Hematopoietic multipotent progenitor cell treated with erythropoietin and hydrocortisone succinate and interleukin-3 and kit ligand, for 15 days (in vitro differentiated cells): Measurements from ENCODE around the gene CACNA2D3.

Experiments
- DNase-seq: peaks from one replicate; pipeline ENCODE4 v3.0.0-alpha.2; 2015; ENCODE audit warnings: low spot score

Gene CACNA2D3

DNA sequence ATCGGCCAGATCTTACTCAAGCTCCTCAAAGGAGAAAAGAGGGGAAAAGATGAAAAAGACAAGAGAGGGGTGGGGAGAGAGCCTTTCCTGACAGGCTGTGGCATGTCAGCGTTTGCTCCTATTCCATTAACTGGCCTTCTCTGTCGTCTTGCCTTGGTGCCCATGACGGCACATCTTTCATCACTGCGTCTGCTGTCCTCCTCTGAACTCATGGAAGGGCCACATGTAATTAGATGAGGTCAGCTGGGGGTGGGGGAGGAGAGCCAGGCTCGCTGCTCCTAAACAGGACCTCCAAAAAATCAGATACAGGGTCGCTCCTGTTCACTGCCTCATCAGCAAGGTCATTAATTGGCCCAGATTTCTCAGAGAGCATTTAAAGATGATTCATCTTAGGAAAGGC is 755.8 kb downstream of the CACNA2D3 start:
- no peak for DNase-seq

DNA sequence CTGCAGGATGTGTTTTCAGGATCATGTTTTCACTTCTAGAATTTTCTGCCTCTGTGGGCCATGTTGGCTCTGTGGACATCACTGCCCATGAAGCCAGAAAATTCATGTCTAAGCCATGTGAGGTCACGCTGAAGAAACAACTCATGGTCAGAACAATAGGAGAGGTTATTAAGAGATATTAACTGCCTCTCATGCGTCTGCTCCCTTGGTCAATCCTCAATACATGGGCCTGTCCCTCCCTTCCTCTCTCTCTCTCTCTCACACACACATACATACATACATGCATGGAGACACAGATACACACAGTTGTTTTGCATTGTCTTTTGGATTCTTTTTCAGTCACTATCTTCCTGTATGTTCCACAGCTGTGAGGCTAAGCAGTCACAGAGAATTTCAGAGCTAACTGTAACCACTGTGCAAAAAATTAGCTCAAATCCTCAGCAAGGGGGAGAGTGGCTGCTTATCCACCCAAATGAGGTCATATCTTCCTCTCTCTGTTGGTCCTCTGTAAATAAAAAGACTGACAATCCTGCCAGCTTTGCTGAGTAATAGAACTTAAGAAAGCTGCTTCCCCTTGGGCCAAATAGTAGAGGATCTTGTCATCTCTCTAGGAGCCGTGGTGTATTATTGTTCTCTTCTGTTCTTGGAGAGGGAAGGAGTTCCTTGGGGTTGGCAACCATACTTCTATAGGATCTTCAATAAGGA is 759.9 kb downstream of the CACNA2D3 start:
- no peak for DNase-seq

DNA sequence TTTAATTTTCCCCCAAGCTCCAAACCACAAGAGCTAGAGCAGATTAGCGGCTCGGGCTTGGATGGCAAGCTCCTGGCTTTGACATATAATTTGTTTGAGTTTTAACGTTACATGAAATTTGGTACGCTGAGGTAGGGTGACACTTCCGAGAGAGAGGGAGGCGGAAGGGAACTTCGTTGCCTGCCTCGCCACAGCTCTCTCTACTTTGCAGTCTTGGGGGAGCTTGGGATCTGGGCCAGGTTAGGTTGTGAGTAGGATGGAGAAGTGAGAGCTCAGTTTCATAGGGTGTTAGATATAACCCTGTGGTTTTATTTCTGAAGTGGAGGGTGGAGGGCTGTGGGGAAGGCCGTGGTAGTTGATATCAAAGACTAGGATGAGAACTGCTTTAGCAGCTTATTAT is 765.8 kb downstream of the CACNA2D3 start:
- DNase-seq, result no peak

DNA sequence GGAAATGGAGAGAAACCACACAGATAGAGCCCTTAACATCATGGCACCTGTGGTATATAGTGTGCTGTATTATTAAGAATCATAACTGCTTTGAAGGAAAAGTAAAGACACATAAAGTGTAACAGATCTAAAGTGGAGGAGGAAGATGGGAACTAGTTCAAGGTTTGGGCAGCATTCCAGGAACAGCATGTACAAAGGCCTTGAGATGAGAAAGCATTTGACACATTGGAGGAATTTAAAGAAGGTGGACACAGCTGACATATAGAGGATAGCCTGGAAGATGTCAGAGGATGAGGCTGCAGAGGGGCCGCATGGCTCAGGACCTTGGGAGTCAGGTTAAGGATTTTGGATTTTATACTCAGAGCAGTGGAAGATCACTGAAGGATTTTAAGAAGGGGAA is 766.5 kb downstream of the CACNA2D3 start:
- no peak for DNase-seq

DNA sequence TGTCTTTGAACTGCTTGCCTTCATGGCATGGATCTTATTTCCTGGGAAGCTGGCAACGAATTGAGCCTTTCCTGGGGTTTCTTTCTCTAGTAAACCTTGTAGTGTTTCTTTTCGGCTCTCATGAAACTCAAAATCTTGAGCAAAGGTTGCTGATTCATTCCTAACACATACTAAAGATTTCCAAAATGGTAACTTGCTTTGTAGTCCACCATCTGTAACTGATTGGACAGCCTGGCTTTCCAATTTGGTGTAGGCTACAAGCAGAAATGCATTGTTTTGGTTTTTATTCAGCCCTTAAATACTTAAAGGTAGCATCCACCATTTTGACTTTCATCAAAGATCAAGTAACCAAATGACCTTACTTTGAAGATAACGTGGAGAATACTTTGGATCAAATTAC is 767.4 kb downstream of the CACNA2D3 start:
- no peak for DNase-seq

DNA sequence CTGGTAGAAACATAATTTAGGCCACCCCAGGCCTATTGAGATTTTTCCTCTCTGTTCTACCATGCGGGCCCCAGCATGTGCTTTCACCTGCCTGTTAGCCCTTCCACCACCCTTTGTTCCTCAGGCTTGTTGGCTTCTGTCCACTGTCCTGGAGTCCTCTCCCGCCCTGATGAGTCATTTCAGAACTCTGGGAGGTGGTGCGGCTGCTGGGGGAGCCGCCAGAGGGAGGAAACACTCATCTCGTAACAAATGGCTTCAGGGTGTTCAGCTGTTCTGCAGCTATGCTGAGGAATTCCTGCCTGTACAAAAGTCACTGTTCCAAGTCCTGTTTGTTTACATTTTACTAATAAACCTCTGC is 769.2 kb downstream of the CACNA2D3 start:
- no peak for DNase-seq

DNA sequence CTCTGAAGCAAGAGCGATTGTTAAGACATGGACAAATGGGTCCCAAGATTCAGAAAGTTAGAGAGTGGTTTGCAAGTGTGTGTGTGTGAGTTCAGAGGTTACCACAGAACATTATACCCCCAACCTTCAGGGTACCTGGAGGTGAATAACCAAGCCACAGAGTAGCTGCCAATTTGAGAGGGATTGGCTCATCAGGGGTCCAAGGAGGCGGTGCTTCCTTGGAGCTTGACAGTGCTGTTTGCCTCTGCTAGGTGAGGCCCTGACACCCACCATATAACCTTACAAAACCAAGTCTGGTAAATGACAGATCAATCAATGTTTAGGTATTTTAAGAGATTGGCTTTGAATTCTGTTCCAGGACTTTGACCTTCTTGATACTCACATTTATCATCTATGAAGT is 769.8 kb downstream of the CACNA2D3 start:
- DNase-seq, result no peak

DNA sequence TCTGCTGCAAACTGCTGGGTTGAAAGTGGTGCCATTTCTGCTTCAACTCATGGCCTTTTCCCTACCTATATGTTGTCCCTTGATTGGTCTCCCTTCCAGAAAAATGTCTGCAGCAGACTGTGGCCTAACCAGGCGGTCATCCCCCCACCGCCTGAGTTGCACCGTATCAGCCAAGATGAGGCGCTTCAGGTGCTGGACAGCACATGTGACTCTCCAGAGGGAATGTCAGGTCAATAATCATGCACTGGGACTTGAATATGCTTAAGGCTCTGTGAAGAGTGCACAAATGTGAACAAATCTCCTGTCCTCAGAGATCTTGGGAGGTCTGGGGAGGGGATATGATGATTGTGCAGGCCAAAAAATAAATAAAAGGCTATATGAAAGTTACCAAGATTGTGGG is 773.3 kb downstream of the CACNA2D3 start:
- DNase-seq, result no peak

DNA sequence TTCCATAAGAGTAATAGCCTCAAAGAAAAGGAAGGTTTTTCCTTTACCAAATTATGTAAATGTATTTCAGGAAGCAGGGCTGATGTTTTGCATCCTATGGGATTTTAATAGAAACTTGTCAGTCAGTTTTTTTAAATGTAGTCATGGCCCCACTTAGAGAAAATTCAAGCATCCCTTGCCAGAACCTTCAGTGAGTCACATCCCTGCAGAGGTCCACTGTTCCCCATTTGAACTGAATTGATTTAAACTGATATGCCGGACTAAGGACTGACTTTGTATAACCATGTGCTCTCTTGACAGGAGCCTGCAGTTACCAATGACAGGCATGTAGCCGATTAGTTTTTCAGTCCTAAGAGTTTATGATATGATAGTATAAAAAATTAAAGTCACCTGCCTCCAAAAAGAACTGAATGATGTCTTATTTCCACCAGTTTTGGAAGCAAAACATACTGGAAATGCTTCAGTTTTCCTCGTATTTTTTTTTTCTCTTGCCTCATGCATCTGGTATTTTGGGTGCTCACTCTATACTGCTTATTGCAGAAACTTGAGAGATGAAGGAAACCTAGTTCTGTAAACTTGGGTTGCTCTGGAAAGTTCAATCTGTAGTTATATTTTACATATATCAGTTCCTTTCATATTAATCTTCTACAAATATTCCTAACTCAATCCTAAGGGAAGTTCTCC is 774.8 kb downstream of the CACNA2D3 start:
- no peak for DNase-seq

DNA sequence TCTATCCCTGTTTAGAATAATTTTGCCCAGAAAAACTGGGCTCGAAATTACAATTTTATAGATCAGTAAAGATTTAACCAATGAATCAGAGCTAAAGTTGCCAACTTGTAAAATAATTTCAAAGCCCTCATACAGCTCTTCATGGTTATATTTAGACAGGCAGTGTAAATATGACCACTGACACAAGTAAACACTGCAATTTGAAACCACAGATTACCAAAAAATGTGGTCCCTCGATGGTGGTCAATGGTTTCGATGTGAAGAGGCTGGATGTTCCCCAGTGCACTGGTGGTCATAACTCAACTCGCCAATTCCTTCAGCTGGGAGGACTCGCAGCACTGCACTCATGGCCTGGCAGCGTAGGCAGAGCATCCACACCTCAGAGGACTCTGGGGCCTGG is 776.9 kb downstream of the CACNA2D3 start:
- DNase-seq, result no peak

DNA sequence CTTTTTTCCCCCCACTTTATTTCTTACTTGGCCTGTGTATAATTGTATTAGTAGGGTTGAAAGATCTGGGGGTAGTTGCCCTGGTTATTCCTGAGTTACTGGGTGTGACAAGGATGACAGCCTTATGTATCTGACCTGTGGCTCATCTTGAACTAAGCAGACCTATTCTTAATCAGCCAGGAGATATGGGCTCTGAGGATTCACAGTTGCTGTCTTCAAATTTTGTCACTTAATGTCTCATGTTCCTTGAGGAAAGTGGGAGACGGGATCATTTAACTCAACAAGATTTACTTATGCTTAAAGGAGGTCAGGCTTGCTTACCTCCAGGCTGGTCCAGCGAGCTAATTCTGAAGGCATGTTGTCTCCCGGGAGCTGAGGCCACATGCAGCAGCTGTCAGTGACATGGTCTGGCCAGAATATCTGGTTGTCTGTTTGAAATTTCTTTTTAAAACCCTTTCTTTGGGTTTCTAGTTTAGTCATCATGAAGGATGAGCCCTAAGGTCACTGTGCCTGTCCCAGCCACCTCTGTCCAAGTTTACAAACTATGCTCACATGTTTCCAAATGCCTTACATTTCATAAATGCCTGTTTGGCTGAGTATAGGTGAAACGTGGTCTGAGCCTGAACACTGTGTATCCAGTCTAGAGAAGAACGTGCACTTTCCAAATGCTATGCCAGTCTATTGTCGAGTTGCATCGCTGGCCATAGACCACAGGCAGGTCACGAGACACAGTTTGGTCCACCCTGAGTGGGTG is 778.7 kb downstream of the CACNA2D3 start:
- no peak for DNase-seq

DNA sequence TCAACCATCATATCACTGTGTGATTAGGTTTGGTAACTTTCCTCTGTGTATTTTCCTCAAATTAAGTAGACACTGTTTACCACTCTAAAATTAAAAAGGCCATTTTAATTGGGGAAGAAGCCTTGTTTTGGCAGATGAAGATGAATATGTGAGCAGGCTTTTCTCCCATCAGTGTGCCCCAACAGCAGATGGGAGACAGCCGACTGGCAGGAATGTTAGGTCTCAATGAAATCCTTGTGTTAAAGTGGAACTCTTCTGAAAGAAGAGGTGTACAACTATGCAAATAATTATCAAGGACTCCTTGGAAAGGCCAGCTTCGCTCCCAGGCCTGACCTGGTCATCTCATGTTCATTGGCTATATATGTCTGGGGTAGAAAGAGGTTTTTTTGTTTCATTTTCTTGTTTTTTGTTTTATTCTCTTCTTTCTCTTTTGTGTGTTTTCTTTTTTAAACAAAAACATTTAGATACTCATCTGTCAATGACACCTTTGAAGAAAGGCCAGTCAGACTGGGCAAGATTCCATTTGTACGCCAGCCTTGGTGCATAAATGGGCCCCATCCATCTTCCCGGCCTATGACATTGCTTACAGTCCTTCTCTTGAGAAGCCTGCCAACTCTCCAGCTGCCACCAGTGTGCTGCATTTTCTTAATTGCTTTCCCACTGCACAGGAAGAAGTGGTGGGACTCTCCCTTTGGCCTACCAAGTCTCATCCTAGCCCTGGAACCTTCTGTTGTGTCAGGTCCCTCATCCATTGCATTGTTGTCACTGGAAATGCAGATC is 779.7 kb downstream of the CACNA2D3 start:
- DNase-seq, result no peak

DNA sequence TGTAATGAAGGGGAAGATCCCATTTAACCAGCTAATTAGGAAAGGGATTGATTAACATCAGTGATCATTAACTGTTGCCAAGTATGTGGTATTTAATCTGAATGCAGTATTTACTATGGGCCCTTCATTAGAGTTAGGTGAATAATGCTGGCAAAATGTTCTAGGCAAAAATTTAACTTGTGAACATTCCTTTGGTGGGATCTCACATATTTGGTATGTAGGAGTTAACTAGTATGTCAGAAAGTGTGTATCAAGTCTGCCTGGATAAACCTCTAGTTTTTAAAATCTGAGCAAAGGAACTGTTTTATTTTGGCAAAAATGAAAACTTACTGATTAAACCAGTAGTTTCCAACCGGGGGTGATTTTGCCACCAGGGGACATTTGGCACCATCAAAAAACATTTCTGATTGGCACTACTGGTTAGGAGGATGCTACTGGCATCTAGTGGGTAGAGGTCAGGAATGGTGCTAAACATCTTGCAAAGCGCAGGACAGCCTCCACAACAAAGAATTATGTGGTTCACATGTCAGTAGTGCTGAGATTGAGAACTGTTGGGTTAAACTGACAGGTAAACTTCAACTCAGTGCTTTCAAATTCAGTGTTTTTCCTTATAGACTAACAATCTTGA is 783.0 kb downstream of the CACNA2D3 start:
- no peak for DNase-seq

DNA sequence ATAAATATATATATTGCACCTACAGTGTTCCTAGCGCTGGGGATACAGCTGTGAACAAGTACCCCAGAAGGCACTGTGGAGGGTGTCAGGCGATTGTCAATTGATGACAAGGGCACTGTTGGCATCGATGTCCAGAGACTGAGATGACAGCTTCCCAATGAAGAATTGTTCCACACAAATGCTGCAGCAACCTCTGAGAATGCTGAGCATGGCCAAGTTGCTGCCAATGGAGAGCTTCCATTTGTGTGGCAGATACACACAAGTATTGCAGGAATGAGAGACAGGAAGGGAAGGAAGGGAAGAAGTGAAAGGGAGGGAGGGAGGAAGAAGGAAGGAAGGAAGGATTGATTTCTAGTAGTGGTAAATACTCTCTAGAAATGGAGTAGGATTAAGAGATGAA is 783.6 kb downstream of the CACNA2D3 start:
- DNase-seq, result no peak

DNA sequence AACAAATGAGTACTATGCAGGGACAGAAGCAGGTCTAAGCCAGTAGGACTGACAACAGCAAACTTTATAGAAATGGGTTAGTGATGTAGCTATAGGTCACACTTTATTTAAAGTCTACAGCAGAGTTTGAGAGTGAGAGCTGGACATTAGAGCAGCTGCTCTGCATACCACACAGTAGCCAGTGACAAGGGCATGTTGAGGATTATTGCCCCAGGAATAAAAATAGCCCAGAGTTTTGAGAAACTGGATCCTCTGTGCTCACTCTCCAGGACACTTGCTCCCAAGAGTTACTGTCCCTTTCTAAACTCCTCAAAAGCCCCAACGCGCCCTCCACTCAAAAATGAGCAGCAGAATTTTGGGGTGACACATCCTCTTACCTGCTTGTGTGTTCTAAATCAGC is 784.4 kb downstream of the CACNA2D3 start:
- no peak for DNase-seq

DNA sequence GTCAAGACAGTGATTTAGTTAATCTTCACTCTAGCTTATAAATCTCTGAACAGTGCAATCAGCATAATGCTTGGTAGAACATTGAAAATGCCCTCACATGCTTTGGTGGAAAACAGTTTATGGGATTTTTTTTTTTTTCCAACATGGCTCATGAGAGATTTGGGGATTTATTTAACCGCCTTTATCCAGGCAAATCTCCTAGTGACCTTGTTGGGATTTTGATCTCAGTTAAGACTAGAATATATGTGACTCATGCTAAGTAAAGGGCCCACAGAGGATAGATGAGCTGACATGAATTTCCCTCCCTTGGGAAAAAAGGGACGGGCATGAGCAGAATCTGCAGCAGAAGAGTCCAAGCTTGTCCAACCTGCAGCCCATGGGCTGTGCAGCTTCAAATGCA is 786.8 kb downstream of the CACNA2D3 start:
- DNase-seq, result no peak

DNA sequence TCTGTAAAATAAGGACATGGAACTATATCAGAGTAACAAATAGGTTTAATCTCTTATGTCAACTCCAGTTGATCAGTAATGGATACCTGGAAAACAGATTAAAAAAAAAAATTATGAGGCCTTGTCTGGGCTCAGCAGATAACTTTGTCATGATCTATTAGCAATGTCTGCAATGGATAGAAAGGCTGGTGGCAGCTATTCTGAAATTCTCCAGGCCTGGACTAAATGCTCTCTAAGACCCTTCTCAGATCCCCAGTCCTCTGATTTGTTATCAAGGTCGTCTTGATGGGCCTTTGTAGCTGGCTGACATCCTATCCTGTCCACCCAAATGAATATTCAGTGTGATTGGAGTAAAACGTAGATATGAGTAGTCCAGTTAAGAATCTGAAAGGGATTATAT is 791.8 kb downstream of the CACNA2D3 start:
- no peak for DNase-seq

DNA sequence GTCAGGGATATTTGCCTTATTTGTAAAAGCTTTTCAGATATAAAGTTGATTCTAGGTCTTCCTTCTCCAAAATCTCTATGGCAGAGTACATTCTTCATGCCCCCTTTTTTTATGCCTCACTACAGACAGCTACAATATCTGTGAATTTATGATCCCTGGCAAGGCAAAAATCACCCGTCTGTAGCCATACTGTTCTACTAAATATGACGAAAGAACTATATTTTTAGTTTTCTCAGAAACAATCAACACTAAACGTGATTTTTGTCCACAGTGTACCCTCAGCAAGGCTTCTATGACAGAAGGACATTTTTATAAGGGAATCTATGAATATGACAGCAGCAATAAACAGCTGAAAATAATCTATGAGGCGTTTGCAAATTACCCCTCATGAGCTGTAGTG is 792.8 kb downstream of the CACNA2D3 start:
- no peak for DNase-seq

DNA sequence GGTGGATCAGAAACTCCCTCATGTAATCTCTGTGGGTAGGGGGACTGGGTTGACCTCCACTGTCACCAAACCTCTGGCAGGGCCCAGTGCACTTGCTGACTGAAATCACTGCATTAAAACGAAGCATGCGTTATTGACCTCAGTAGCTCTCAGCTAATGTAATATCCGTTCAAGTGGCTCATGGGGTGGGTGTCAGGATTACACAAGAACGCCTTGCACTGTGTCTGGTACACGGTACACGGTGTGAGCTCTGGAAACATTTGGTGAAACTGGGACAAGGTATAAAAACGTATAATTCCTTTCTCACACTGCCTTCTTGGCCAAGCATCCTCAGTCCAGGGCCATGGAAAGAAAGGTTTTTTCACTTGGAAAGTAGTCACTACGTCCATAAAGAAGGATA is 793.6 kb downstream of the CACNA2D3 start:
- DNase-seq, result no peak

DNA sequence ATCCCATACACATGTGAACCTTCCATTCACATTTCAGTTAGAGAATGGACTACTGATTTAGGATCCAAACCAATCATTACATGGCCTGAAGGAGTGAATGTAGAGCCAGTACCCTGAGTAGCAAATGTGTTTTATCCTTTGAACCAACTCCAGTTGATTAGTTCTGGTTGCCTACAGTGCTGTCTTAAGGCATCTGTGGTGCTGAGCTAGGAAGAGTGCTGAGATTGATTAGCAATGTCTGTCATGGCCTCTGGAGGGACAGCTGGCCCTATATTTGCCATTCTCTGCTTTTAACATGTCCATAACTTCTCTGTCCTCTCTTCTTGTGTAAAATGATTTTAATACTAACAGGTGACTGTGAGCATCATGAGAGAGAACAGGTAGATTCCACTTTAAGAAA is 794.4 kb downstream of the CACNA2D3 start:
- DNase-seq, result no peak

DNA sequence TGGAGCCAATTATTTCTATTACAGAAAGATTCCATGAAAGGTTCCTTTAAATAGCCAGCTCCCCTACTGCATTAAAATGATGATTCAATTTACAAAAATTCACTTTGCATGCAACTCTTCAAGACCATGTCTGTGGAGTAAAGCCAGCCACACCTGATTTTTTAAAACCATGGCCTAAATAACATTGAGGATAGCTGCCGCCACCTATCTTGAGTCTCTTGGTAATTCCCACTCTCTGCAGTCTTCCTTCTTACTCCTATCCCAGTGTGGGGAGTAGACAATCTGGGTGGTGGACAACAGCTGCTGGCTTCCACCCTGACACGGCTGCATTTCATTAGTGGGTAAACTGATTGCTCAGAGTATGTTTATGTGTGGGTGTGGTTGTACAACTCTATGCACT is 794.8 kb downstream of the CACNA2D3 start:
- DNase-seq, result no peak

DNA sequence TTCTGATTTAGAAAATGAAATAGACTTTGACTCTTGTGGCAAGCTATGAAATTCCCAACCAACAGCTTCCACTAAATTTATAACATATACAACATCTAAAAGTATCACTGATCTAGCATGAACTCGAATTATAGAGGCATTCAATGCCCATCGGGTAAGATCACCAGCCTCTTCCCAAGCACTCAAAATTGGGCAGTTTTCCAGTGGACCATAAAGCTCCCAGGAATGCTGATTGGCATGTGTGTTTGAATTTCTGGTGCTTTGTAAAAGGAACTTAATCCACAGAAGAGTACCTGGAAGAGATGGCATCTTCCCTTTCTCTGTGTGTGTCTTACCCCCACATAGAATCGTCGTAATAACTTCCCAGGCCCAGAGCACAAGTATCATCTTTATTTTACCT is 795.5 kb downstream of the CACNA2D3 start:
- no peak for DNase-seq
